GM21447 (cell line): ENCODE results near the gene ANKRD10.

ENCODE experiments used
- ATAC-seq: cut with Tn5 transposase; IDR thresholded peaks from one replicate; pipeline ENCODE4 v1.9.1; 2021; ENCODE audit not compliant: unreplicated experiment

Gene ANKRD10

GRCh38 chr13:110944968-110945927 is 30.4 kb upstream of the ANKRD10 start:
- ATAC-seq = no peak

GRCh38 chr13:110944121-110944967 is 29.5 kb upstream of the ANKRD10 start:
- ATAC-seq = peak; percentile 49

- ATAC-seq = peak; percentile 76
Measured at GRCh38 chr13:110942248-110942981, 27.5 kb upstream of the ANKRD10 start.

GRCh38 chr13:110938662-110939421 is 24.0 kb upstream of the ANKRD10 start:
- ATAC-seq = no peak

DNA sequence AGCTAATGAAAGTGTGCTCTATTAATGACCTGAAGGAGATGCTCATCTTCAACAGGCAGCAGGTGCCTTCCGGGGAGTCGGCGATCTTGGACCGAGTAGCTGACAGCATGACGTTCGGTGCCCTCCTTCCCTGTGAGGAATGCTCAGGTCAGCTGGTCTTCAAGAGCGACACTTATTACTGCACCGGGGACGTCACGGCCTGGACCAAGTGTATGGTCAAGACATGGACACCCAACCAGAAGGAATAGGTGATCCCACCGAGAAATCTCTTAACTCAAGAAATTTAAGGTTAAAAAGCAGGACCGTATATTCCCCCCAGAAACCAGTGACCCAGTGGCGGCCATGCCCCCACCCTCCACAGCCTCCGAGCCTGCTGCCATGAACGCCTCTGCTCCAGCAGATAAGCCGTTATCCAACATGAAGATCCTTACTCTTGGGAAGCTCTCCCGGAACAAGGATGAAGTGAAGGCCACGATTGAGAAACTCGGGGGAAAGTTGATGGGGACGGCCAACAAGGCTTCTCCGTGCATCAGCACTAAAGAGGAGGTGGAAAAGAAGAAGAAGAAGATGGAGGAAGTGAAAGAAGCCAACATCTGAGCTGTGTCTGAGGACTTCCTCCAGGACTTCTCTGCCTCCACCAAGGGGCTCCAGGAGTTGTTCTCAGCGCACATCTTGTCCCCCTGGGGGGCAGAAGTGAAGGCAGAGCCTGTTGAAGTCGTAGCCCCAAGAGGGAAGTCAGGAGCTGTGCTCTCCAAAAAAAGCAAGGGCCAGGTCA is 22.8 kb upstream of the ANKRD10 start:
- no peak for ATAC-seq

- no peak for ATAC-seq
Measured at GRCh38 chr13:110936519-110936918, 21.6 kb upstream of the ANKRD10 start.

DNA sequence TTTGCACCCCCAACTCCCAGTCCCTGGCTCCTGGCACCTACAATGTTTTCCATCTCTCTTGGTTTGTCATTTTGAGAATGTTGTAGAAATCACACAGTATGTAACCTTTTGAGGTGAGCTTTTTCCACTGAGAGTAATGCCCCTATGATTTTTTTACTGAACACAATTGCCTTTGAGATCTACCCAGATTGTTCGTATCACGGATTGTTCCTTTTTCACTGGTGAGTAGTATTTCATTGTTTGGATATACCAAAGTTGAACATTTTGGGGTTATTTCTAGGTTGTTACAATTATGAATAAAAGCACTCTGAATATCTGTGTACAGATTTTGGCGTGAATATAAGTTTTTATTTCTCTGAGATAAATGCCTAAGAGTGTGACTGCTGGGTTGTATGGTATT is 17.7 kb upstream of the ANKRD10 start:
- ATAC-seq = no peak

- ATAC-seq = no peak
Measured at GRCh38 chr13:110929104-110929777, 14.4 kb upstream of the ANKRD10 start.

DNA sequence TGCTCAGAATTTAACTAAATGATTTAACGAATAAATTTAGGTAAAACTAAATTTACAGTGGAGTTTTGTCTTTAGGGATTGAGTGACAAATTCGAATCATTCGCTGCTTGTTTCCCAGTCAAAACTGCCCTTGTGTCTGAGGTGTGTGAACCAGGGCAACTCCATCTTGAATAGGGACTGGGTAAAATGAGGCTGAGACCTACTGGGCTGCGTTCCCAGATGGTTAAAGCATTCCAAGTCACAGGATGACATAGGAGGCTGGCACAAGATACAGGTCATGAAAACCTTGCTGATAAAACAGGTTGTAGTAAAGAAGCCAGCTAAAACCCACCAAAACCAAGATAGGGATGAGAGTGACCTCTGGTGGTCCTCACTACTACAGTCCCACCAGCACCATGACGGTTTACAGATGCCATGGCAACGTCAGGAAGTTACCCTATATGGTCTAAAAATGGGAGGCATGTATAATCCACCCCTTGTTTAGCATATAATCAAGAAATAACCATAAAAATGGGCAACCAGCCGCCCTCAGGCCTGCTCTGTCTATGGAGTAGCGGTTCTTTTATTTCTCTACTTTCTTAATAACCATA is 10.2 kb upstream of the ANKRD10 start:
- ATAC-seq = no peak

DNA sequence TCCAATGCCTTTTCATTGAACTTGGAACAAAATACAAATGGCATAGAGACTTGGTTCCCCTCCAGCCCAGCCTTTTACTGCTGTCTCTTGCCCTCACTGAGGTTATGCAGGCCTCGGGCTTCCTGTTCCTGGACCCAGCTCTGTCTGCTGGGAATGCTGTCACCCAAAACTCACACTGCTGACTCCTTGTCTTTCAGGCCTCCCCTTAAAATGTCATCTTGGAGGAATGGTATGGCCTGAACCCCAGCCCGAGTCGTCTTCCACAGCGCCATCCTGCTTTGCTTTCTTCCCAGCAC is 9.7 kb upstream of the ANKRD10 start:
- ATAC-seq = no peak

GRCh38 chr13:110923777-110924638 is 9.1 kb upstream of the ANKRD10 start:
- ATAC-seq = no peak

DNA sequence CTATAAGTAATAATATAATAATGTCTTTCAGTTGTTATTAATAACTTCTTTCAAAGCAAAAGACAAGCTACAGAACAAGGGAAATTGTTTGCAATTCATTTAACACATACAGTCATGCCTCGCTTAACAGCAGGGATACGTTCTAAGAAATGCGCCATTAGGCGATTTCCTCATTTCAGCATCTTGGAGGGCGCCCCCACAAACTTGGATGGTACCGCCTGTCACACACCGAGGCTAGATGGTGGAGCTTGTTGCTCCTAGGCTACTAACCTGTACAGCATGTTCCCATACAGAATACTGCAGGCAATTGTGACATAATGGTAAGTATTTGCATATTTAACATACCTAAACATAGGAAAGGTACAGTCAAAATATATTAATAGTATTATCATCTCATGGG is 8.2 kb upstream of the ANKRD10 start:
- ATAC-seq = no peak

DNA sequence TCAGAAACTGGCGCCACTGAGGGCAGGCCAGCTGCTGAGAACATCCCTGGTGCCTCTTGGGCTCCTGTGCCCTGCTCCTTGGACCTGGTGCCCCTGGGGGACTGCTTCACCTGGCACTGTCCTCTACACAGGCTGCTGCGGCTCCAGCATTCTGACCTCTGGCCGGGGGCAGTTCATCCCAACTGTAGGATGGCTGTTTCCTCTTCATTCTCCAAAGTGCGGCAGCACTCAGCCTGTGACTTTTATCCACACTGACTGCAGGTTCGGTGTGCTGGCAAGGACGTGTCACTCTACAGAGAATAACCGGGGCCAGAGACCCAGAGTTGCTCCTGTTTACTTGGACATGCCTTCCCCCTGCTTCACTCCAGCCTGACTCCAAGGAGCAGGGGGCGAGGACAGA is 7.6 kb upstream of the ANKRD10 start:
- no peak for ATAC-seq

DNA sequence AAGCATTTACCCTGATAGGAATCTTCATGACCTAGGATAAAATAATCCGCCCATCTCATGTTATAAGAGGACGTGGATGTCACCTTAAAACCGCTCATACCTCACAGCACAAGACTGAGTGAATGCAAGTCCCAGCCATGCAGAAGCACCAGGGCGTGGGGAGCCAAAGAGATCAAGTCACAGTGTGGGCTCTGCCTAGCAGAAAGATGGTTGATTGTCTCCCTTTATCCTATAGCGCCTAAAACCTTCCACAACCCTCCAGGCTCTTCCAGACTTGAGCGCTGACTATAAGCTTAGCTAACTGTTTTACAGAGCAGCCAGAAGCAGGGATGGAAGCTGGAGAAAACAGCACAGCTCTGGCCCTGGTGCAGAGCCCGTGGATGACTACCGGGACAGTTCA is 6.8 kb upstream of the ANKRD10 start:
- no peak for ATAC-seq

- ATAC-seq = no peak
Measured at GRCh38 chr13:110921209-110921608, 6.3 kb upstream of the ANKRD10 start.

DNA sequence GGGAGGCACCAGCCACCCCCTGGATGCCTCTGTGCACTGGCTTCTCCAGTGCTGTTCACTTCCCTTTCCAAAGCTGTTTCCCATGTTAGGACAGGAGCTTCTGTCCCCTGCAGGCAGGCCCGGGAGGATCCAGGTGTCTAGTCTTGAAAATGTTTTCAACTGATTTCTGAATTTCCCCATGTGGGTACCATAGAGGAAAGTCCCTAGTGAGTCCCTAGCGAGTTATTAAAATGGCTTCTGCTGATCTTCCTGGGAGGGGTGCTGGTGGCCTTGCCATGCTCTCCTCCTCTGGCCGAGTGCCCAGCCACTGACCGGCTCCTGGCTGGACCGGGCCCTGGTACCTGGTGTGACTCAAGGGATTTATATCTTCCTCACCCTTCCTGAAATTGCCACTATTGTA is 5.2 kb upstream of the ANKRD10 start:
- no peak for ATAC-seq

- ATAC-seq = no peak
Measured at GRCh38 chr13:110916301-110917142, 1.7 kb upstream of the ANKRD10 start.
